ENCODE results near the gene ZFP36L2. TPM values are rescaled to one million over a fixed set of nuclear protein-coding genes. Genes with fewer than 3 reads are reported as not detected.

The ZFP36L2 gene
- total and polyA plus RNA-seq, 9 of the 15 experiments (the other 6 are each of a cell fraction or from before 2014, with no cell fraction given): 4.1 to 60.6 (median 20.3) TPM

GRCh38 chr2:43269074-43269572, 42.7 kb upstream of the ZFP36L2 start (continued):
- TF ChIP-seq ILF3 (IDR thresholded peaks at IDR 0.05; ENCODE audit: borderline replicate concordance) (no peak), TFAP4 (CRISPR knock-in tag; IDR thresholded peaks at IDR 0.05; ENCODE audit: borderline replicate concordance) (peak; percentile 54; the same call in 1 of the 2 replicates), PHB (CRISPR knock-in tag; IDR thresholded peaks at IDR 0.05) (no peak), ZFX (CRISPR knock-in tag; IDR thresholded peaks at IDR 0.05) (no peak), MYNN (IDR thresholded peaks at IDR 0.05) (0 out of 2 replicates have a peak, but pooled peaks have one; percentile 61), MYNN (CRISPR knock-in tag; IDR thresholded peaks at IDR 0.05) (no peak), PYGO2 (tag; IDR thresholded peaks at IDR 0.05) (no peak), MXI1 (IDR thresholded peaks at IDR 0.05; ENCODE audit: low read depth, low read length) (no peak), GATAD2A (IDR thresholded peaks at IDR 0.05) (no peak), MECOM (CRISPR knock-in tag; IDR thresholded peaks at IDR 0.05) (no peak), CTCF (IDR thresholded peaks at IDR 0.05 in 2 of 3, conservative IDR thresholded peaks at IDR 0.05 in 1 of 3; ENCODE audit: insufficient read depth in 2 of 3, low read depth in 1 of 3, low read length in 3 of 3) (peak; percentile 30 to 39 (median 30); a peak in 3 of 6 replicates), BCLAF1 (IDR thresholded peaks at IDR 0.05; ENCODE audit: borderline replicate concordance in 1 of 2, control insufficient read depth in 1 of 2, low read depth in 2 of 2, low read length in 1 of 2) (no peak)

All from K562 (cell line).